Uterus (tissue), 2 donors: ENCODE measurements around the gene CACNA1E.

Source experiments
- CTCF ChIP-seq, 4 experiments: fragments of 200-600 bp in 2 of 4; fragments of 450-650 bp in 2 of 4; sonication (generic) in 2 of 4; IDR thresholded peaks; one replicate each; pipeline ENCODE4 v1.5.1; 2016 to 2019; ENCODE audit warnings: antibody characterized with exemption in 4 of 4, mild to moderate bottlenecking in 2 of 4, moderate library complexity in 1 of 4
- POLR2A ChIP-seq, 2 donors: fragments of 450-650 bp; IDR thresholded peaks; one replicate each; pipeline ENCODE4 v1.6.1; 2016; ENCODE audit warnings: antibody characterized with exemption in 2 of 2, mild to moderate bottlenecking in 1 of 2, moderate library complexity in 1 of 2

DNA sequence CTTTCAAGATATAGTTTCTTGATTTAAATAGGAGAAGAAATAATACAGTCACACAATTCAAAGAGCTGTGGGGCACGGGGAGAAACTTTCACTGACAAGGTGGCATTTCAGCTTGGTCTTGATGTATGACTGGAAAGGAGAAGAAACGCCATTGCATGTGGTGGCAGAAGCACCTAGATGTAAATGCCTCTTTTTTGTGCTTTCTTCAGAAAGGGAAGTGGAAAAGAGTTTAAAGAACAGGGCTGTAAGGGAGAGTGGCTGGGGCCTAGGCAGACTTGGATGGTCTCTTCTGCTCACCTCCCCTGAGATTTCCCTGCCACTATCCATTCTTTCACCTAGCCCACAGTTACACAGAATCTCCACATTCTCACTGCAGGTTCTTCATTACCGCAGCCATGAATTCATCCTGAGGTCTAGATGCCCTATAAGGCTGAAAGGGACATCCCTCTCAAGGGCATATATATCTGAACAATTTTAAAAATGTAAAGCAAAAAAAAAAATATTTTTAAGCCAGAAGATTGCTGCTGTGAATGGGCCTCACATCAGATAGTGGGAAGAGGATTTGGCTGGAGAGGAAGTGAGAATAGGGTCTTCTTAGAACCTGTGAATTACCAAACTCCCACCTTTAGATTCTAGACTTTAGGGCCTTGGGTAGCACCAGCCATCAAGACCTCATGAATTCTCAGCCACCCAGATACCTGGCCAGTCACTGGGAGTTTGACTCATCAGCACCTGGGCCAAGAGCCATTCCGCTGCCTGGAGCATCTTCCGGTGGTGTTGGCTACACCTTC is 23.4 kb downstream of the CACNA1E start:
- no peak for TF ChIP-seq CTCF (IDR thresholded peaks at IDR 0.05)
- no peak for TF ChIP-seq POLR2A (IDR thresholded peaks at IDR 0.05)
